ENCODE measurements around the gene DOCK2.
"Not testable (repeated sequence)": the region's sequence is repeated elsewhere in the genome, so short reads cannot be mapped to it uniquely, and the experiment has no call there.

DOCK2 gene

DNA sequence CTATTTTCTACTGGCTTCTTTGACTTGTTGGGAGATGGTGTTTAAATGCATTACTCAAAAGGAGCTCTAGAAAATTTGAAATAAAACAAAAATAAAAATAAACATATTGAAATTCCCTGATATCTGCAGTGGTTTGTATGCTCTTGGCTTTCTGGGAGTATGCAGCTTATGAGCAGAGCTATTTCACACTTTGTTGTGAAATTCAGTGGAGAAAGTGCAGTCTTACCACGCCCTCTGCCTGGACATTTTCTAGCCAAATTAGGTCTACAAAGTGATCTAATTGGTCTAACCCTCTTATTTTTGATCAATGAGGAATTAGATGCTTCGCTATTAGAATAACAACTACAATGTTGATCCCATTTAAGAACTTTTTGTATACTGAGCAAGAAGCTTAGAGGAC is 276.4 kb downstream of the DOCK2 start:
- no peak for DNase-seq

GRCh38 chr5:169914766-169915165 is 277.7 kb downstream of the DOCK2 start:
- peak; percentile 64 for DNase-seq

- no peak for DNase-seq
Measured at GRCh38 chr5:169917500-169917899, 280.4 kb downstream of the DOCK2 start.

DNA sequence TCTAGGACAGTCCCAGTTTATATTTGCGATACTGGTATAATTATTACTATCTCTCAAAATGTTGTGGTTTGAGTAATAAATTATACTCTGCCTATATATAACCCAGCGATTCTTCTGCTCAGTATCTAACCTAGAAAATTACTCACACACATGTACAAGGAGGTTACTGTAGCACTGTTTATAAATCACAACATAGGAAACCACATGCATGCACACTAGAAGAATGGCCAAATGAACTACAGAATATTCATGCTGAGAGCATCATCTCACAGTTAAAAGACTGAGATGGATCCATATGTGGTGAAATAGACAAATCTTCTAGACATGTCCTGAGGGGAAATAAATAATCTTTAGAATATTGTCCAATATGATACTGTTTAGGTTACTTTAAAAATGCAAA is 281.2 kb downstream of the DOCK2 start:
- no peak for DNase-seq

- no peak for DNase-seq
Measured at GRCh38 chr5:169920474-169920873, 283.4 kb downstream of the DOCK2 start.

DNA sequence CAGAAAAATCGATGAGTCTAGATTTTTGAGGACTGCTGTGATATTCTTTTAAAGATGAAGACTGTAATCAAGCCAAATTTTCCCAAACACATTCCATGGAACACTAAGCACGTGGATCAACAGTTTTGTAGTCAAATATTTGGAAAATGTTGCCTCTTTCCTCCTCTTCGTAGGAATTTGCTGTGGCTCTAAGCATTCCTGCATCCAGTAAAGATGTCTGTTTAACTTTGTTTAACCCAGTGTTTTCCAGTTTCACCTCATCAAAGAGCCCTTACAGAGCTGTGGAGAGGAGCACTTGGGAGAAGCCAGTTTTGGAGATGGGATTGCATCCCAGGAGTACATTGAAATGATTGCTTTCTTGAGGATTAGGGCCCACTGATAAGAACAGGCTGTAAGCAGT is 284.3 kb downstream of the DOCK2 start:
- DNase-seq, result no peak

DNA sequence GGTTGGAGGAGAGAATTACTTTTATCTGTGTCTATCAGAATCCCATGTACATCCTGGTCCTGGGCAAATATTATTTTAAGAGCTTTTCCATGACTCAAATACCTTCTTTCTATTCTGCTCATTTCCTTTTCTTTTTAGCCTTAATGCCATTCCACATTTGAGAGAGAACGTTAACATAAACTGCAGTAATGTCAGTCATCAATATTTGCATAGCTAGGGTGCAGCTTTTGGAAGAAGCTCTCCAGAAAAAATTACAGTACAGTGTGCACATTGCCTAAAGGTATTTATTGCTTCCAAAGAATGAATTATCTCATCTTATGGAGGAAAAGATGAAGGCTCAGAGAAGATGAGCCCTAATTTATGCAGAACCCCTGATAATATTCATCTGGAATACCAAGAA is 284.9 kb downstream of the DOCK2 start:
- no peak for DNase-seq

GRCh38 chr5:169922474-169922873 is 285.4 kb downstream of the DOCK2 start:
- DNase-seq, result no peak

- DNase-seq, result no peak
Measured at GRCh38 chr5:169923988-169924387, 286.9 kb downstream of the DOCK2 start.

DNA sequence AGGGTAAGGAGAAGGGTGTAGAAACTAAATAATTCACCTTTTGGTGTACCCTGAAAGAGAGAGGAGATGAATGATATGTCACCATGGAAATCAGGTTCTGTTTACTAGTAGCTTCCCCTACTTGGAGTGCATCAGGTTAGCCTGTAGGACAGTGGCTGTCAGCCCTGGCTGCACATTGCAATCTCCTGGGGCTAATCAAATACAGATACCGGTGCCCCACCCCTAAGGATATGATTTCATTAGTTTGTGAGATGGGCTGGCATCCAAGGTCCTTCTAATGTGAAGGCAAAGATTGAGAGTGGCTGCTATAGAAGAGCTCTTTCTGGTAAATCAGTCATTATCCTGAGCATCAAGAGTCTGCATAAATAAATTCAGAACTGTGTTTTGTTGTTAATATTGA is 296.1 kb downstream of the DOCK2 start:
- DNase-seq, result no peak

- no peak for DNase-seq
Measured at GRCh38 chr5:169933616-169934015, 296.5 kb downstream of the DOCK2 start.

GRCh38 chr5:169934990-169935389 is 297.9 kb downstream of the DOCK2 start:
- DNase-seq, result no peak

GRCh38 chr5:169935762-169936161 is 298.7 kb downstream of the DOCK2 start:
- no peak for DNase-seq

GRCh38 chr5:169938439-169938838 is 301.4 kb downstream of the DOCK2 start:
- DNase-seq, result no peak

GRCh38 chr5:169939731-169940130 is 302.7 kb downstream of the DOCK2 start:
- peak; percentile 39 for DNase-seq

DNA sequence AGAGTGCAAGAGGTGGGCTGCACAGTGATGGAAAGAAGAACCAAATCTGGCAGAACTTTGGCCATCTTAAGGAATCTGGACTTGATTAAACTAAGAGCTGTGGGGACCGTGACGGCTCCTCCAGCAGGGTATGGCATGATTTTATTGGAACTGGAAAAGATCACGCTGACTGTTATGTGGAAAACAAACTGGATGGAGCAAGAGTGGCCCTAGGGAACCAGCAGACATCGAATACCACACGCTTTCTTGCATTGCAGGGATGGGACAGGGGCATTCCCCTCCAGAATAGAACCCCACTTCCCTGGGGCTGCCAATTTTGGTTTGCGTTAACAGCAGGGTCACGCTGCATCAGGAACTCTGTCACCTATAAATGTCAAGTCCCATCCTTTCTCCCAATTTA is 304.5 kb downstream of the DOCK2 start:
- no peak for DNase-seq

DNA sequence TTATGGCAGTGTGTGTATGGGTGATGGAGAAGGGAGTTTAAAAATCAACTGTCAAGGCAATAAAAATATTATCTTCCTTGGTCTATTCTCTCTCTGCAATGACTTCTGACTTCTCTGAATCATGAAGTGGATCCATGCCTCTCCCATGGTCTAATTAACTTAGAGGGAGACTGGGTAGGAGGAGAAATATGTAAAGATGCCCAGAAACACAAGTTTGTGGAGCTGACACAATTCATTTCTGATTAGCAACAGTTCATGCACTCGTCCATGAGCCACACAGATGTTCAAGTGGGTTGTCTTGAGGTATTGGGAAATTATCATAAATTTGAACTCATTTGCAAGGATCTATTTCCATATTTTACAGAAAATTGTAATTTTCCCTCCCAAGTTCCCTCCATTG is 305.1 kb downstream of the DOCK2 start:
- DNase-seq, result no peak

- DNase-seq, result no peak
Measured at GRCh38 chr5:169943026-169943425, 306.0 kb downstream of the DOCK2 start.

- DNase-seq, result no peak
Measured at GRCh38 chr5:169944115-169944514, 307.0 kb downstream of the DOCK2 start.

- no peak for DNase-seq
Measured at GRCh38 chr5:169944922-169945680, 308.0 kb downstream of the DOCK2 start.

- peak; percentile 72 for DNase-seq
Measured at GRCh38 chr5:169945831-169946261, 308.8 kb downstream of the DOCK2 start.

DNA sequence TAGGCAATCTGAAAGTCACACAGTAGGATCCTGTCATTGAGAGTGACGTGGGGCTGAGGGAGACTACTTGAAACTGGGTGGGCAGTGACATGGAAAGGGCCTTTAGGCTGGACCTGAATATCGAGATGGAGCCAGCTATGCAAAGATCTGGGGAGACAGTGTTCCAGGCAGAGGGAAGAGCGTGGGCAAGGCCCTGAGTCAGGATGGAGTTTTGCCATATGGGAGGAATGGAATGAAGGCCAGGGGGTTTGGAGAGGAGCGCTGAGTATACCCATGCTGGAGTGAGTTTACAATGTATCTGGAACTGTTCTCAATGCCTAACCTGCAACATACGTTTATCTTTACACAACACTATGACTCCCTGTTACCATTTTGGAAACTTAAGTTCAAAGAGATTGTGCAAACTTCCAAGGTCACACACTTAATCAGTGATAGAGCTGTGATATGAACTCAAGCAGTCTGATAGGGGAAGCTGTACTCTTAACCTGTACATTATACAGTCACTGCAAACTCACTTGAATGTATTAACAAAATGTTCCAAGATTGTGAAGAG is 309.7 kb downstream of the DOCK2 start:
- DNase-seq, result no peak

DNA sequence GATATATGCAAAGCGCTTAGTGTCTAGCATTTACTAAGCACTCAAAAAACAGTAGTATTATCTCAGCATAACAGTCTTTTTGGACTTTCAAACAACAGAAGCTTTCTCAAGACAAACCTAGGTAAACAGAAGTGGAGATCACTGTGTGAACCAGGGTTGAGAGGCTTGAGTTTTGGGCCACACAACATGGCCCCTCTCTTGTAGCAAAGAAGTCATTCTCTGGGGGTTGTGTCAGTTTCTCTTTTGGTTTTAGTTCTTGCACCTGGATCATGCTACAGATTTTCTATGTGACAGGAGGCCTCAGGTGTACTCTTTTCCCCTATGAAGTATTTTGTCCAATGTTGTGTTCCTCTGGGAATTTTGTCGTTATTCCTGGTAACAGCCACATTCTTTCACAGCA is 313.3 kb downstream of the DOCK2 start:
- DNase-seq, result no peak

DNA sequence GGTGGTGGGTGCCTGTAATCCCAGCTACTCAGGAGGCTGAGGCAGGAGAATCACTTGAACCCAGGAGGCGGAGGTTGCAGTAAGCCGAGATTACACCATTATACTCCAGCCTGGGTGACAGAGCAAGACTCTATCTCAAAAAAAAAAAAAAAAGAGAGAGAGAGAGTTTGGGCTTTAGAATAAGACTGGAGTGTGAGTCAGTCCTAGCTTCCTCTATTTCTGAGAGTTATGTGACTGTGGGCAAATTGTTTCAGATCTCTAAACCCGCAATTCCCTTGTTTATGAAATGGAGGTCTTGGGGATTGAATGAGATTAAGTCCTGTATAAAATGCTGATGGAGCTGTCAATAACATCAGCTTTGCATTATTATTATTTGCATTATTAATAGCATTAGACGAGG is 316.1 kb downstream of the DOCK2 start:
- not testable (repeated sequence) for DNase-seq

GRCh38 chr5:169954786-169955185 is 317.7 kb downstream of the DOCK2 start:
- no peak for DNase-seq

Data from kidney glomerular epithelial cell (primary cell).